Brain microvascular endothelial cell (primary cell): ENCODE data around the gene BBLN.

Experiments used
- DNase-seq: peaks from one replicate; pipeline ENCODE4 v3.0.0-alpha.2; 2020
- H3K27ac ChIP-seq: fragments of 250-450 bp; sonication (Bioruptor Pico); 2 replicates; pipeline ENCODE4 v1.5.1; 2020; ENCODE audit warnings: mild to moderate bottlenecking, moderate library complexity
- H3K27me3 ChIP-seq: fragments of 250-450 bp; sonication (Bioruptor Pico); replicated peaks from 2 replicates; pipeline ENCODE4 v1.5.1; 2020; ENCODE audit warnings: mild to moderate bottlenecking
- H3K36me3 ChIP-seq: fragments of 250-450 bp; sonication (Bioruptor Pico); replicated peaks from 2 replicates; pipeline ENCODE4 v1.5.1; 2020; ENCODE audit warnings: mild to moderate bottlenecking
- H3K4me3 ChIP-seq: 2 replicates; pipeline ENCODE4 v1.5.1; 2011; ENCODE audit warnings: low read depth, mild to moderate bottlenecking, control low read depth, low read length, moderate library complexity
- CTCF ChIP-seq: IDR thresholded peaks from 2 replicates; pipeline ENCODE4 v1.5.1; 2011; ENCODE audit warnings: low read depth, mild to moderate bottlenecking, moderate library complexity, low read length, control low read depth, inconsistent platforms; ENCODE audit errors: missing control alignments
- in situ Hi-C: cut with HindIII; loops from 2 replicates; pipeline ENCODE4 v1.10.0; 2017; ENCODE audit warnings: low sequenced_read_pairs, low pct_ligation_motif_present

Gene BBLN

GRCh38 chr9:128205296-128205944 lies 45.4 kb downstream of the BBLN start:
- Histone ChIP-seq H3K27ac (no peak overlapping the region), H3K36me3 (no peaks in the 10 kb centered on the region), H3K4me3 (no peak overlapping the region), H3K27me3 (no peaks in the 10 kb centered on the region)
- DNase-seq: no peak
- TF ChIP-seq CTCF: no peak
- in situ Hi-C loops: no loop called here

- in situ Hi-C loops: no loop called here
- no peaks in the 10 kb centered on the region for H3K27me3 ChIP-seq
- TF ChIP-seq CTCF: no peak
Measured at GRCh38 chr9:128206484-128206883, 46.4 kb downstream of the BBLN start.

GRCh38 chr9:128206916-128207910 lies 47.1 kb downstream of the BBLN start:
- DNase-seq: no peak
- Histone ChIP-seq H3K4me3 (no peak overlapping the region), H3K27ac (no peak overlapping the region), H3K36me3 (no peaks in the 10 kb centered on the region), H3K27me3 (no peaks in the 10 kb centered on the region)
- no peak for TF ChIP-seq CTCF
- in situ Hi-C loops: no loop called here

More at GRCh38 chr9:128206484-128206883, 46.4 kb downstream of the BBLN start:
- no peaks in the 10 kb centered on the region for H3K36me3 ChIP-seq
- H3K4me3 ChIP-seq: no peak overlapping the region
- no peak overlapping the region for H3K27ac ChIP-seq
- no peak for DNase-seq

GRCh38 chr9:128208386-128208785 lies 48.3 kb downstream of the BBLN start:
- H3K36me3 ChIP-seq: no peaks in the 10 kb centered on the region
- no peaks in the 10 kb centered on the region for H3K27me3 ChIP-seq
- no peak overlapping the region for H3K27ac ChIP-seq
- no peak overlapping the region for H3K4me3 ChIP-seq
- in situ Hi-C loops: no loop called here
- no peak for TF ChIP-seq CTCF
- DNase-seq: no peak

- no peak for TF ChIP-seq CTCF
- no peak overlapping the region for H3K4me3 ChIP-seq
- no peaks in the 10 kb centered on the region for H3K36me3 ChIP-seq
- H3K27me3 ChIP-seq: no peaks in the 10 kb centered on the region
- H3K27ac ChIP-seq: no peak overlapping the region
- no peak for DNase-seq
- in situ Hi-C loops: no loop called here
Measured at GRCh38 chr9:128208946-128209669, 49.0 kb downstream of the BBLN start.
